PC-3 (cell line): ENCODE data around the gene SMAD7. TPM values are rescaled to one million over a fixed set of nuclear protein-coding genes. Genes with fewer than 3 reads are reported as not detected.
"Not testable (repeated sequence)": the region's sequence is repeated elsewhere in the genome, so short reads cannot be mapped to it uniquely, and the experiment has no call there.

Experiments
- ATAC-seq: fragments of 200-7000 bp; cut with Tn5 transposase; 2 replicates; pipeline ENCODE4 v1.9.1; 2020; ENCODE audit warnings: mild to moderate bottlenecking, moderate library complexity
- BruUV-seq: library from RNA; stranded (reverse); fragments of 400-500 nt; replicated peaks from 2 replicates; lab custom pipeline; 2021; lab: Mats Ljungman, UMichigan
- CTCF ChIA-PET: fragments of 300-600 bp; sonication (Branson Sonifier 250); formaldehyde crosslinking; loops from one replicate; lab custom pipeline; 2022; ENCODE audit warnings: antibody characterized with exemption; lab: Charles Lee
- POLR2A ChIA-PET: fragments of 300-600 bp; sonication (Branson Sonifier 250); formaldehyde crosslinking; loops from one replicate; lab custom pipeline; 2022; ENCODE audit warnings: antibody characterized with exemption; ENCODE audit not compliant: unreplicated experiment; lab: Charles Lee
- DNase-seq: peaks from one replicate; pipeline ENCODE4 v3.0.0-alpha.2; 2015
- H2AFZ ChIP-seq: fragments of 300-600 bp; sonication (generic); 2 replicates; pipeline ENCODE4 v1.6.0; 2016; ENCODE audit warnings: antibody characterized with exemption, low read length
- H3F3A ChIP-seq: fragments of 300-600 bp; sonication (generic); one replicate; pipeline ENCODE4 v1.6.0; 2017; ENCODE audit warnings: antibody characterized with exemption, low read length, control low read depth, mild to moderate bottlenecking; ENCODE audit not compliant: unreplicated experiment
- H3K27ac ChIP-seq: fragments of 300-600 bp; sonication (generic); 2 replicates; pipeline ENCODE4 v1.5.1; 2016; ENCODE audit warnings: mild to moderate bottlenecking, low read length
- H3K27me3 ChIP-seq: fragments of 300-600 bp; sonication (generic); 2 replicates; pipeline ENCODE4 v1.6.1; 2016; ENCODE audit warnings: low read length, mixed read lengths
- H3K36me3 ChIP-seq: fragments of 300-600 bp; sonication (generic); 2 replicates; pipeline ENCODE4 v1.6.1; 2016; ENCODE audit warnings: low read depth, mixed run types, low read length, mixed read lengths
- H3K4me1 ChIP-seq: fragments of 300-600 bp; sonication (generic); 2 replicates; pipeline ENCODE4 v1.5.1; 2016; ENCODE audit warnings: low read length; ENCODE audit not compliant: insufficient read depth
- H3K4me2 ChIP-seq: fragments of 300-600 bp; sonication (generic); 2 replicates; pipeline ENCODE4 v1.6.0; 2016; ENCODE audit warnings: low read length
- H3K4me3 ChIP-seq: fragments of 300-600 bp; sonication (generic); 2 replicates; pipeline ENCODE4 v1.5.1; 2016; ENCODE audit warnings: mild to moderate bottlenecking, low read length, mixed read lengths
- H3K79me2 ChIP-seq: fragments of 300-600 bp; sonication (generic); 2 replicates; pipeline ENCODE4 v1.6.1; 2017; ENCODE audit warnings: low read length, mixed read lengths
- H3K9ac ChIP-seq: fragments of 300-600 bp; sonication (generic); 2 replicates; pipeline ENCODE4 v1.6.0; 2016; ENCODE audit warnings: mild to moderate bottlenecking, low read length
- H3K9me2 ChIP-seq: fragments of 300-600 bp; sonication (generic); replicated peaks from 2 replicates; pipeline ENCODE4 v1.6.1; 2016; ENCODE audit warnings: mixed run types, low read length, mixed read lengths
- H3K9me3 ChIP-seq: fragments of 300-600 bp; sonication (generic); 2 replicates; pipeline ENCODE4 v1.6.1; 2016; ENCODE audit warnings: low read length, mixed read lengths
- H4K20me1 ChIP-seq: fragments of 300-600 bp; sonication (generic); 2 replicates; pipeline ENCODE4 v1.6.1; 2016; ENCODE audit warnings: low read length, mixed read lengths
- CTCF ChIP-seq: fragments of 300-600 bp; sonication (generic); conservative IDR thresholded peaks from 2 replicates; pipeline ENCODE4 v1.5.1; 2017; ENCODE audit warnings: antibody characterized with exemption, low read depth, mild to moderate bottlenecking, low read length
- EZH2 ChIP-seq: fragments of 300-600 bp; sonication (generic); IDR thresholded peaks from one replicate; pipeline ENCODE4 v1.6.1; 2017; ENCODE audit warnings: antibody characterized with exemption, mild to moderate bottlenecking, low read length; ENCODE audit not compliant: unreplicated experiment
- EZH2phosphoT487 ChIP-seq: fragments of 300-600 bp; sonication (generic); IDR thresholded peaks from 2 replicates; pipeline ENCODE4 v1.6.1; 2018; ENCODE audit warnings: mild to moderate bottlenecking, antibody characterized with exemption, low read length, borderline replicate concordance
- intact Hi-C: fragments of 100-400 bp; cut with micrococcal nuclease; formaldehyde crosslinking; loops from 2 replicates; pipeline ENCODE4 v1.9.0; 2023
- total RNA-seq: library from RNA; depleted of rRNA; stranded (reverse); fragments of >200 nt; gene quantifications from 2 replicates; pipeline ENCODE4 v1.2.3, GENCODE V29; 2014

The SMAD7 gene
- total RNA-seq, 1 experiment from 2014 or later = 9.4 TPM

- Histone ChIP-seq H3K9ac (no peak overlapping the region), H4K20me1 (no peaks in the 10 kb centered on the region), H2AFZ (no peak overlapping the region), H3K36me3 (no peaks in the 10 kb centered on the region), H3K27ac (no peak overlapping the region), H3K27me3 (no peaks in the 10 kb centered on the region), H3F3A (no peaks in the 10 kb centered on the region), H3K9me2 (no peaks in the 10 kb centered on the region), H3K4me3 (no peak overlapping the region), H3K9me3 (no peaks in the 10 kb centered on the region), H3K79me2 (no peaks in the 10 kb centered on the region), H3K4me1 (peaks cover 10% of the 10 kb centered on the region), H3K4me2 (no peak overlapping the region)
- intact Hi-C loops = no loop called here
- CTCF ChIA-PET = no interaction called here
- POLR2A ChIA-PET = no interaction called here
- BruUV-seq = no TSS peak
- DNase-seq (no peak), ATAC-seq (no peak)
- TF ChIP-seq EZH2 (no peak), CTCF (no peak), EZH2phosphoT487 (no peak)
These were observed 79.2 kb downstream of the SMAD7 start for GRCh38 chr18:48871391-48872166.

- H3K27me3 ChIP-seq, H3K79me2 ChIP-seq, H2AFZ ChIP-seq, H4K20me1 ChIP-seq, H3K27ac ChIP-seq, H3K36me3 ChIP-seq, BruUV-seq, H3K9me2 ChIP-seq, H3K4me1 ChIP-seq, H3K4me3 ChIP-seq, H3K9ac ChIP-seq, H3F3A ChIP-seq, POLR2A ChIA-PET, CTCF ChIA-PET, H3K4me2 ChIP-seq, intact Hi-C loops, DNase-seq, H3K9me3 ChIP-seq, ATAC-seq: not testable (repeated sequence)
These were observed 79.8 kb downstream of the SMAD7 start for GRCh38 chr18:48870926-48871325.
